HCT116 (cell line): Measurements from ENCODE around the gene MXI1.

Experiments used
- EZH2phosphoT487 ChIP-seq: fragments of 200-600 bp; IDR thresholded peaks from 2 replicates; pipeline ENCODE4 v1.6.1; 2018; ENCODE audit warnings: antibody characterized with exemption, borderline replicate concordance
- POLR2A ChIP-seq: IDR thresholded peaks from 2 replicates; pipeline ENCODE4 v1.7.0; 2011; ENCODE audit warnings: borderline replicate concordance; ENCODE audit not compliant: insufficient read depth, insufficient read length; ENCODE audit errors: extremely low read depth
- POLR2AphosphoS5 ChIP-seq: IDR thresholded peaks from 2 replicates; pipeline ENCODE4 v1.6.1; 2011; ENCODE audit warnings: mild to moderate bottlenecking, low read depth, low read length, moderate library complexity
- RAD21 ChIP-seq: IDR thresholded peaks from 2 replicates; pipeline ENCODE4 v1.6.1; 2012; ENCODE audit warnings: low read depth, mild to moderate bottlenecking
- TF ChIP-seq, protein P1 (sequence below): IDR thresholded peaks from 2 replicates; pipeline ENCODE4 v1.6.1; 2012; ENCODE audit warnings: low read depth
- TF ChIP-seq, protein P2 (sequence below), 3 experiments: fragments of 200-600 bp in 1 of 3; sonication (generic) in 1 of 3; IDR thresholded peaks in 2 of 3; conservative IDR thresholded peaks in 1 of 3; 2 replicates each; pipeline ENCODE4 v1.5.1; 2012 to 2017; ENCODE audit warnings: low read depth in 2 of 3, low read length in 2 of 3, antibody characterized with exemption in 1 of 3, borderline replicate concordance in 1 of 3, control low read depth in 1 of 3, mild to moderate bottlenecking in 1 of 3, mixed read lengths in 1 of 3, mixed run types in 1 of 3, moderate library complexity in 1 of 3; ENCODE audit not compliant: insufficient read depth in 1 of 3
- TF ChIP-seq, protein P3 (sequence below): IDR thresholded peaks from 2 replicates; pipeline ENCODE4 v1.6.1; 2011; ENCODE audit warnings: mild to moderate bottlenecking, low read length, moderate library complexity; ENCODE audit not compliant: insufficient replicate concordance; ENCODE audit errors: extremely low read depth
- TF ChIP-seq, protein P4 (sequence below): IDR thresholded peaks from 2 replicates; pipeline ENCODE4 v1.6.1; 2012

DNA sequence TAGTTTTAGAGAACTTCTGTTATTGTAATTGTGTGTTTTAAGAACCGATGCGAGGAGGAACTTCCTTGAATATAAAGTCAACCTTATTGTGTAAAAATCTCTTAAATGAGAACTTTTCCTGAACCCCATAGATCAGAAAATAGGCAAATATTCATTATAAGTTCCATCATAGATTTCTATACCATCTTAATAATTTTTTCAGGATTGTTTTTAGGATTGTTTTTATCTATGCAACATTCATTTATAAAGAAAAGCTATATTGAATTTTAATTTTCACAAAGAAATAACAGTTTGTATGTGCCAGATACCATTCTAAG is 99.0 kb downstream of the MXI1 start:
- TF ChIP-seq, protein P1, sequence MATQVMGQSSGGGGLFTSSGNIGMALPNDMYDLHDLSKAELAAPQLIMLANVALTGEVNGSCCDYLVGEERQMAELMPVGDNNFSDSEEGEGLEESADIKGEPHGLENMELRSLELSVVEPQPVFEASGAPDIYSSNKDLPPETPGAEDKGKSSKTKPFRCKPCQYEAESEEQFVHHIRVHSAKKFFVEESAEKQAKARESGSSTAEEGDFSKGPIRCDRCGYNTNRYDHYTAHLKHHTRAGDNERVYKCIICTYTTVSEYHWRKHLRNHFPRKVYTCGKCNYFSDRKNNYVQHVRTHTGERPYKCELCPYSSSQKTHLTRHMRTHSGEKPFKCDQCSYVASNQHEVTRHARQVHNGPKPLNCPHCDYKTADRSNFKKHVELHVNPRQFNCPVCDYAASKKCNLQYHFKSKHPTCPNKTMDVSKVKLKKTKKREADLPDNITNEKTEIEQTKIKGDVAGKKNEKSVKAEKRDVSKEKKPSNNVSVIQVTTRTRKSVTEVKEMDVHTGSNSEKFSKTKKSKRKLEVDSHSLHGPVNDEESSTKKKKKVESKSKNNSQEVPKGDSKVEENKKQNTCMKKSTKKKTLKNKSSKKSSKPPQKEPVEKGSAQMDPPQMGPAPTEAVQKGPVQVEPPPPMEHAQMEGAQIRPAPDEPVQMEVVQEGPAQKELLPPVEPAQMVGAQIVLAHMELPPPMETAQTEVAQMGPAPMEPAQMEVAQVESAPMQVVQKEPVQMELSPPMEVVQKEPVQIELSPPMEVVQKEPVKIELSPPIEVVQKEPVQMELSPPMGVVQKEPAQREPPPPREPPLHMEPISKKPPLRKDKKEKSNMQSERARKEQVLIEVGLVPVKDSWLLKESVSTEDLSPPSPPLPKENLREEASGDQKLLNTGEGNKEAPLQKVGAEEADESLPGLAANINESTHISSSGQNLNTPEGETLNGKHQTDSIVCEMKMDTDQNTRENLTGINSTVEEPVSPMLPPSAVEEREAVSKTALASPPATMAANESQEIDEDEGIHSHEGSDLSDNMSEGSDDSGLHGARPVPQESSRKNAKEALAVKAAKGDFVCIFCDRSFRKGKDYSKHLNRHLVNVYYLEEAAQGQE: no peak
- TF ChIP-seq, protein P2, sequence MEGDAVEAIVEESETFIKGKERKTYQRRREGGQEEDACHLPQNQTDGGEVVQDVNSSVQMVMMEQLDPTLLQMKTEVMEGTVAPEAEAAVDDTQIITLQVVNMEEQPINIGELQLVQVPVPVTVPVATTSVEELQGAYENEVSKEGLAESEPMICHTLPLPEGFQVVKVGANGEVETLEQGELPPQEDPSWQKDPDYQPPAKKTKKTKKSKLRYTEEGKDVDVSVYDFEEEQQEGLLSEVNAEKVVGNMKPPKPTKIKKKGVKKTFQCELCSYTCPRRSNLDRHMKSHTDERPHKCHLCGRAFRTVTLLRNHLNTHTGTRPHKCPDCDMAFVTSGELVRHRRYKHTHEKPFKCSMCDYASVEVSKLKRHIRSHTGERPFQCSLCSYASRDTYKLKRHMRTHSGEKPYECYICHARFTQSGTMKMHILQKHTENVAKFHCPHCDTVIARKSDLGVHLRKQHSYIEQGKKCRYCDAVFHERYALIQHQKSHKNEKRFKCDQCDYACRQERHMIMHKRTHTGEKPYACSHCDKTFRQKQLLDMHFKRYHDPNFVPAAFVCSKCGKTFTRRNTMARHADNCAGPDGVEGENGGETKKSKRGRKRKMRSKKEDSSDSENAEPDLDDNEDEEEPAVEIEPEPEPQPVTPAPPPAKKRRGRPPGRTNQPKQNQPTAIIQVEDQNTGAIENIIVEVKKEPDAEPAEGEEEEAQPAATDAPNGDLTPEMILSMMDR (IDR thresholded peaks at IDR 0.05 in 2 of 3, conservative IDR thresholded peaks at IDR 0.05 in 1 of 3; ENCODE audit: borderline replicate concordance in 1 of 3, insufficient read depth in 1 of 3, low read depth in 2 of 3, low read length in 2 of 3): no peak
- TF ChIP-seq EZH2phosphoT487 (no peak), POLR2AphosphoS5 (no peak), POLR2A (no peak), RAD21 (no peak)
- TF ChIP-seq, protein P3, sequence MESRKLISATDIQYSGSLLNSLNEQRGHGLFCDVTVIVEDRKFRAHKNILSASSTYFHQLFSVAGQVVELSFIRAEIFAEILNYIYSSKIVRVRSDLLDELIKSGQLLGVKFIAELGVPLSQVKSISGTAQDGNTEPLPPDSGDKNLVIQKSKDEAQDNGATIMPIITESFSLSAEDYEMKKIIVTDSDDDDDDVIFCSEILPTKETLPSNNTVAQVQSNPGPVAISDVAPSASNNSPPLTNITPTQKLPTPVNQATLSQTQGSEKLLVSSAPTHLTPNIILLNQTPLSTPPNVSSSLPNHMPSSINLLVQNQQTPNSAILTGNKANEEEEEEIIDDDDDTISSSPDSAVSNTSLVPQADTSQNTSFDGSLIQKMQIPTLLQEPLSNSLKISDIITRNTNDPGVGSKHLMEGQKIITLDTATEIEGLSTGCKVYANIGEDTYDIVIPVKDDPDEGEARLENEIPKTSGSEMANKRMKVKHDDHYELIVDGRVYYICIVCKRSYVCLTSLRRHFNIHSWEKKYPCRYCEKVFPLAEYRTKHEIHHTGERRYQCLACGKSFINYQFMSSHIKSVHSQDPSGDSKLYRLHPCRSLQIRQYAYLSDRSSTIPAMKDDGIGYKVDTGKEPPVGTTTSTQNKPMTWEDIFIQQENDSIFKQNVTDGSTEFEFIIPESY: no peak
- TF ChIP-seq, protein P4, sequence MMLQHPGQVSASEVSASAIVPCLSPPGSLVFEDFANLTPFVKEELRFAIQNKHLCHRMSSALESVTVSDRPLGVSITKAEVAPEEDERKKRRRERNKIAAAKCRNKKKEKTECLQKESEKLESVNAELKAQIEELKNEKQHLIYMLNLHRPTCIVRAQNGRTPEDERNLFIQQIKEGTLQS: no peak
